M059J (cell line): Measurements from ENCODE around the gene NEK1. TPM values are rescaled to one million over a fixed set of nuclear protein-coding genes. Genes with fewer than 3 reads are reported as not detected.
A peak's percentile ranks its signal among the peaks of the same experiment; 100 is the strongest.

Experiments used
- DNase-seq: peaks from one replicate; pipeline ENCODE4 v3.0.0-alpha.2; 2012; ENCODE audit warnings: low read depth
- total RNA-seq: library from RNA; depleted of rRNA; stranded (reverse); fragments of >200 nt; shearing (Covaris generic); gene quantifications from 2 replicates; pipeline ENCODE4 v1.2.3, GENCODE V29; 2014

Gene NEK1
- total RNA-seq, 1 experiment from 2014 or later, result 4.0 TPM

DNA sequence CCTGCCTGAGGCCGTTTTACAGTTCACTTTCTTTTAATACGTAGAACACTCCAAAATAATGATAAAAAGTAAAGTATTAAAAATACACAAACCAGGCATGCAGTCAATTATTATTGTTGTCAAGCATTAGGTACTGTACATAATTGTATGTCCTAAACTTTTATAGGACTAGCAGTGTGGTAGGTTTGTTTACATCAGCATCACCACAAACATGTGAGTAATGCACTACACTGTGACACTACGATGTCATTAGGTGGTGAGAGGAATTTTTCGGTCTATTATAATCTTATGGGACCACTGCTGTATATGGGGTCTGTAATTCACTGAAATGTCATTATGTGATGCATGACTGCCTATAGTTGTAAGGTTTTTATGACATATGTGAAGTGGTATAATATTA, 192.1 kb downstream of the NEK1 start:
- DNase-seq, result peak; percentile 53

DNA sequence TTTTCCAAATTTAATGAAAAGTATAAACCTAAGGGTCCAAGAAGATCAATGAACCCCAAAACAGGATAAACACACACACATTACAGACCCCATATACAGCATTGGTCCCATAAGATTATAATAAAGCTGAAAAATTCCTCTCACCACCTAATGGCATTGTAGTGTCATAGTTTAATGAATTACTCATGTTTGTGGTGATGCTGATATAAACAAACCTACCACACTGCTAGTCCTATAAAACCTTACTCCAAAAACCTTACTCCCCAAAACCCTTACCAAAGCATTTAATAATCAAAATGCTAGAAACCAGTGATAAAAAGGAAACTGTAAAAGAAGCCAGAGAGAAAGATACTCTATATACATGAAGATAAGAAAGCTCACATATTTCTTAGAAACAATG, 193.5 kb downstream of the NEK1 start:
- peak; percentile 58 for DNase-seq

DNA sequence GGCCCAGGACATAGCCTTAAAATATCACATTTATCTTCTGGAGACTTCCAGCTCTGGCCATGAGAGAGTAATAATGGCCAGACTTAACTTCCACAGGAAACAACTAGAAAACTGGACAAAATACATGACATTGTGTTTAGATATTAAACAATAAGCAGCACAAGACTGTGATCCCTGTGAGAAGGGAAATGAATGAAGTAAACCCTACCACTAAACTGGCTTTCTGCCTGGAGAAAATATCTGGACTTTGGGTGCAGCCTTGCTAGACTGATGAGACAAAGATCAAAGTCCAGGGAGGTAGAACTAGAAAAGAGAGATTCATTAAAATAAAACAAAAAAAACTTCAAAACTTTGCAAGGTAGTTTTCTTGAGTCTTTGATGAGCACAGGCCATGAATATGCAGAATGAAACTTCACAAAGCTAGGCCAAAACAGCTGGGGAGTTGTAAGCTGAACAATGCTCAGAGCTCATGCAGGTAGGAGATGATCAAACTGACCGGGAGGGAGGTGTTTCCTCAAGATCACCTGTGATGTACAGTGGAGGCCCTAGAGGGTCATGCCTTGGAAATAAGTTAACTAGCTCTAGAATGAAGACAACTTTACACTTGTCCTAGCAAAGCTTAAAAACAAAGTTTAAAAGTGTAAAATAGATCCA, 194.6 kb downstream of the NEK1 start:
- no peak for DNase-seq

DNA sequence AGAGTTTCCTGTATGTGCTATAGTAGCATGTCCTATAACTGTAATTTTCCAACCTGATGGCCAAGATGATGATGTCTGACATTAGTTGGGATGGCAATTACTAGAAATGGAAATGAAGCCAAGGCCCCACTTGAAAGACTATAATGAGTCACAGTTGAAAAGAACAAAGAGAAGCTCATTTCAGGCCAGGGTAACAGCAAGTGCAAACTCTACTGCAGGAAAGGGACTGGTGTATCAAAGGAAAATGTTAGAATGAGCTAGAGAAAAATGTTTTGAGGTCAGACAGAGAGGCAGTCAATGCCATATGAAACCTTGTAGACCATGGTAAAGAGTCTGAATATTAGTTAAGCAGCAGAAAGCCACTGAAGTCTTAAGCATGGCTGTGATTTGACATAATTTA, 195.4 kb downstream of the NEK1 start:
- peak; percentile 21 for DNase-seq

DNA sequence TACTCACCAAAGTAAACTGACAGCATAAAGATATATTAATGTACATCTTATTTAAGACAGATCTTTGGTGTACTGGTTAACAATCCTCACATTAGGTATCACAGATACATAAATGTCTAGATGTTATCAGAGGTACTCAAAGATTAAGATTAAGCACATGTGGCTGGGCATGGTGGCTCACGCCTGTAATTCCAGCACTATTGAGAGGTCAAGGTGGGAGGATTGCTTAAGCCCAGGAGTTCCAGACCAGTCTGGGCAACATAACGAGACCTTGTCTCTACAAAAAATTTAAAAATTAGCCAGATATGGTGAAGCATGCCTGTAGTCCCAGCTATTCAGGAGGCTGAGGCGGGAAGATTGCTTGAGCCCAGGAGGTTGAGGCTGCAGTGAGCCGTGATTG, 195.9 kb downstream of the NEK1 start:
- DNase-seq, result no peak

DNA sequence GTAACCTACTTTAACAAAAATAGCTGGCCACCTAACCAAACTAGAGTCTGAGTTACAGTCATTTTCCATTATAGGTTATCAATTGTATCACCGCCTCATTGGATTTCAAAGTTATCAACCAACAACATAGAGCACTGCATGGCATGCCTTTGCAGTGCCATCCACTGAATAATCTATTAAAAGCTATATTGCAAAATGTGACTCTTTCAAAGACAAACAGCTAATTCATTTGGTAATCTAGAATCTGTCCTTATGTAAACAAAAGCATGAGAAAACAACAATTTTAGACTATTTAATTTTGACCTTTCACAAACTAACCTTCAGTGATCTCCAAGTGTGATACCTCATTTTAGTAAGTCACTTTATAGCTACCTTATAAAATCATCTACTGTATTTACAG, 197.5 kb downstream of the NEK1 start:
- DNase-seq, result no peak

DNA sequence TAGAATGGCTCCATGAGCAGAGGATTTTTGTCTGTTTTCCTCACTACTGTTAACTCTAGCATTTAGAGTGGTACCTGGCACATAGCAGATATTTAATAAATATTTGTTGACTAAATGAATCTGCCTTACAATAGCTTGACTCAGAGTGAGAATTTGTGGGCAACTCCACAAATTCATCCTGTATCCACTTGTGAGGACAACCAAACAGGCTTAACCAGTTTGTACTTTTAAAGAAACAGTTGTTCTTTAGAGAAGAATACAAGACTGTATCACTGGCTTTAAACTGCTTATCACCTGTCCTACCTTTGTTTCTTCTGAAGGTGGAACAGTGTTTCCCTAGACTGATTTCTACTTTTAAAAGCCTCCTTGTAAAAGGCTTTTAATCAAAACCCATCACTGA, 200.3 kb downstream of the NEK1 start:
- no peak for DNase-seq

DNA sequence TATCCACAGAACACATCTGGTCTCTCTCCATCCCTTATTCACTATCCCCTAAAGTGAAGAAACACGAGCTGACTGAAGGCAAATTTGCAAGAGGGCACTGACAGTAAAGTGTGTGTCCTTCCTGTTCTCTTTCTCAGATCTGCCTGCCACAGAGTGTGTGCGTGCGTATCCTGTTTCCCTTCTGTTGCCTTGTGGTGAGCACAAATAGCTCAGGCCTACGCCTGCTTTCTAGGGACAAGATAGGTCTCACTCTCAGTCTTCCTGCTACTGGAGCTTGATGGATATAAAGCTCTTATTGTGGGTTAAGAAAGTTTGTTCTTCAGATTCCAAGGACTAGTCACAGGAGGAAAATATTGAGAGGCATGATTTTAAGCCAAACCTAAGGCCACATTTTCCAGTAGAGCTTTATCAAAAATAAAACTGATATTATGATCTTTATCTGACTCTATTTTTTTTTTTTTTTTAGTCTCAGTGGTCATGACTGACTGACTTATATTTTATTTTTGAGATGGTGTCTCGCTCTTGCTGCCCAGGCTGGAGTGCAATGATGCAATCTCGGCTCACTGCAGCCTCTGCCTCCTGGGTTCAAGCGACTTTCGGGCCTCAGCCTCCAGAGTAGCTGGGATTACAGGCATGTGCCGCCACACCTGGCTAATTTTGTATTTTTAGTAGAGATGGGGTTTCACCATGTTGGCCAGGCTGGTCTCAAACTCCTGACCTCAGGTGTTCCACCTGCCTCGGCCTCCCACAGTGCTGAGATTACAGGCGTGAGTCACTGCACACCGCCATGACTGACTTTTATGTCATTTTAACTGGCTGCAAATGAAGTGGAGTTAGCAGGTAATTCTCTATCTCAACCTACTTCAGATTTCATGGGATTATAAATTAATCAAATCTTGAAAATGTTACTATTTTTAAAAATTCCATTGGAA, 201.3 kb downstream of the NEK1 start:
- DNase-seq, result peak; percentile 23

DNA sequence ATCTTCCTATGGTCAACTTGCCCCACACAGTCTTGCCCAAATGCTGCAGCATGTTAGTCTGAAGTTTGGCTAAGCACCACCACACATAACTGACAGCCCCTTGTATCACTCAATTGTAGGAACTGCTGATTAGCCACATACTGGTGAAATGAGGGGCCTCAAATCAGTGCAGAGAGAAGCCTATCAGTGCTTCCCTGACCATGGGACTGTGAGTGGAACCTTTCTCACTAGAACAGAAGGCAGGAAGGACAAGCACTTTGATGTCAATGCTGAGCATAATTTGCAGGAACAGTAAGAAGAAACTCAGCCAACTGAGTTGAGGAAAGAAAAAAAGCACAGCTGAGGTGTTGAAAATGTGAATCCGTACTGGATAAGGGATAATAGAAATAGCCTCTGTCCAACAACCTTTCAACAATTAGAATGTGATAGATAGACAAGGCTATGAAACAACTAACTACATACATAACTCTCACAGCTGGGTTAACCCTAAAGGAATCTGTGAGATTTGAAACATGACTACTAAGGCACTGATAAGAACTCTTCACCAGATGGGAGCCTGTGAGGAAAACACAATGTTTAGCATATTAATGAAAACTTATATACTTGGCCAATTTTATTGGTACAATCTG, 205.1 kb downstream of the NEK1 start:
- no peak for DNase-seq

DNA sequence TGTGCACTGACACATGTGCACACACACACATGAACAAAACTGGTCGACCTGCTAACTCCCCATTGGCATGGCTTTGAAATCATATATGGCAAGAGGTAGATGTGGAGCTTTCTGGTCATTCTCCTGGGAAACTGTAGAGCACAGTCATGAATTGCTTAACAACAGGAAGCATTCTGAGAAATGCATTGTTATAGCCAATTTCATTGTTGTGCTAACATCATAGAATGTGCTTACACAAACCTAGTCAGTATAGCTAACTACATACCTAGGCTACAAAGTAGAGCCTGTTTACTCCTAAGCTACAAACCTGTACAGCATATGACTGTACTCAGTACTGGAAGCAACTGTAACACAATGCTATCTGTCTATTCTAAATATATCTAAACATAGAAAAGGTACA, 207.4 kb downstream of the NEK1 start:
- no peak for DNase-seq

DNA sequence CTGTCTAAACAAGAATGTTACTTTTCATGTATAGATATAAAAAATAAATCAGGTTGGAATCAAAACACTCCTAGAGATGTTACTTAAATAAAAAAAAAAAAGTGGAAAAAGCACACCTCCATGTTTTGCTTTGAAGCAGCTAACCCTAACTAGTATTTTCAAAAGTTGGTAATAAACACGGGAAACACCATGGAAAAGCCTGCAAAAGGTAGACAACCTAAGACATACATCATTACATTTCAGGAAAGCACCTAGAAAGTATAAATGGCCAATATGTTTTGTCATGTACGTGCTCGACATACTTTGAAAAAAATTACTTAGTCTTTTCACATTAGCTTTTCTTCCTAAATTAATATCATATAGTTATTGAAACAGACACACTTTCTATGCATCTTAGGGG, 211.6 kb downstream of the NEK1 start:
- DNase-seq, result no peak

DNA sequence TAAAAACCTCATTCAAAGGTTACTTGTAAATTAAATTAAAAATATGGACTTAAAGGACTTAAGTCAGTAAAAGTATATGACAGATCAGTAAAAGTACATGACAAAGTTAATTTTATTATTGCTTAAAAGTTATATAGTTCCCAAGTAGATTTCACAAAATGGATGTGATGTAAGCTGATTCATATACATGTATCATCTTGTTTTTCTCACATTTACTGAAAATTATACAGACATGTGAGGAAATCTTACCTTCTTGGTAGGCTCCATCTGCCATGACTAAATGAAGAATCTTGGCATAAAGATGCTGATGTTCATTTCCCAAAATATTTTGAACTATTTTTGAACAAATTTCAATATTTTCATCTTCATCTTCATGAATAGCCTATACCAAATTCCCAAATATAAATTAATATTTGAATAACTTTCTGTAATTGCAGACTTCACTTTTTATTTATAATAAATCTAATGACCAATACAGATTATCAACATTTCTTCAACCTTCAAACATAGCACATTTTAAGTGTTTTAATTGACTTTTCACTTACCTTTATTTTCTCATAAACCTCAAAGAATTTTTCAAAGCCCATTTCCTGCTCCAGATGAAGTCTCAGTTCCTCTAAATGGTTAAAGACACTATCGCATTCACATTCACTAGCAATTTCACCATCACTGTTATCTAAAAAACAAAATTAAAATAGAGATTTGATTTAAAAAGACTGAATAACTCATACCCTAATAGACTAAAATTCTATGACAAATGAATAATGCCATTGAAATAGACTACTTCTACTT, 212.2 kb downstream of the NEK1 start:
- DNase-seq, result no peak

DNA sequence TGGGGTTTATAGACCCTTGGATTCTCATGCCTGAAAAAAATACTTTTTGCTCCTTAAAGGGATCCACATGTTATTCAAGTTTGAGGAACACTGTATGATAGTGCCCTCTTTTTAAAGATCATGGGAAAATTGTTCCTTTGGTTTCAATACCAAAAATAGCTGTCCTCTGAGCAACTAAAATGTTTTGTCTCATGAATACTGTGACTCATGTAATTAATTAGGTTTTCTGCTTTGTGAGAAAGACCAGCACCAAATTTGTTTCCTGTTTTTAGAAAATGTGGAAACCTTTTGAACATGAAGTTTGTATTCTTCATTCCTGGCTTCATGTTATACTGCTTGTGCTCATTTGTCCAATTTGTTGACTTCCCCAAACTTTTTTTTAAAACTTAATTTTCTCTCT, 214.1 kb downstream of the NEK1 start:
- DNase-seq, result peak; percentile 77

DNA sequence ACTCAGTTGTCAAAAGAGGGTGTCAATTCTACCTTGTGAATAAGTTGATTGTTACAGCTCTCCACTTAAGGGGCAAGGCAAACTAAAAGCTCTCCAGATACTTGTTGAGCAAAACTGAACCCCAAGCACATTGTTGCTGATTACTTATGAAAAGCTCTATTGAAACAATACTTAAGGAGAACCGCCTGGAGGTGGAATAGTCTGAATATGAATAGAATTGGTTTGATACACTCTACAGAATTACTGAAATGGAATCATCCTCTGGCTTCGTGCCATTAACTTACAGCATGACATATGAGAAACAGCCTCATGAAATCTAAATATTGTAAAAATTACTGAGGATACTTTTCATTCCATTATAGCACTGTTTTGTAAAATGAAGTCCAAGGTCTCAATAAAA, 214.6 kb downstream of the NEK1 start:
- no peak for DNase-seq

DNA sequence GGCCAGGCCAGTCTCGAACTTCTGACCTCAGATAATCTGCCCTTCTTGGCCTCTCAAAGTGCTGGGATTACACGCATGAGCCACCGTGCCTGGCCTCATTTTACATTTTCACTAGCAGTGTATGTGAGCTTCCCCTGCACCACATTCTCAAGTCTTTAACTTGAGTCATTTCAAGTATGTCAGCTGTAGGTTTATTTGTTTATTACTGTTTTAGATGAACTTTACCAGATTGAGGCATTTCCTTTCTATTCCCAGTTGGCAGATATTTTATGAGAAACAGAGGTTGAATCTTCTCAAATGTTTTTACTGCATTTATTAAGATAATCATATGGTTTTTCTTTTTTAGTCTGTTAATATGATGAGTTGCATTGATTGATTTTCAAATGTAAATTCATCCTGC, 227.0 kb downstream of the NEK1 start:
- peak; percentile 26 for DNase-seq

DNA sequence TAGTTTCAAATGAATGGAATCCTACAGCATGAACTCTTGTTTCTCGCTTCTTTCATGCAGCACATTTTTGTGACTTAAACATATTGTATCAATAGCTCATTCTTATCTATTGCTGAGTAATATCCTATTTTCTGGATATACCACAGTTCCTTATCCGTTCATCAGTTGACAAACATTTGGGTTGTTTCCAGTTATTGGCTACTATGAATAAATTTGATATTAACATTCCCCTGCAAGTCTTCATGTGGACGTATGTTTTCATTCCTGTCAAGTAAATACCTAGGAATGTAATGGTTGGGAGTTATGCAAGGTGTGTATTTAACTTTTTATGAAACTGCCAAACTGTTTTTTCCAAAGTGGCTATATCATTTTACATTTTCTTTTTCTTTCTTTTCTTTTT, 227.6 kb downstream of the NEK1 start:
- no peak for DNase-seq

DNA sequence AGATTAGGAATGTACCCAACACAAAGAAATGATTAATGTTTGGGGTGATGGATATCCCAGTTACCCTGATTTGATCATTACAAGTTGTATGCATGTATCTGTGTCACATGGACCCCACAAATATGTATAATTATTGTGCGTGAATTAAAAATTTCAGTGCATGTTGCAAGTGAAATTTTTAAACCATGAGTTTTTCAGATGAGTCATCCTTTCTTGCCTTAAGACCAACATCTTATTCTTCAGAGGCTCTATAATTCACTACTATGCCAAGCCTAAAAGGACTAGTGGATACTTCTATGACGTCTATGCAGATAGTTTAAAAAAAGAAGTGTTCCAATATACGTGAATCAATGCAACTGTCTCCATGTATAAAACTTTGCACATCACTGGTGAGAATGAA, 228.7 kb downstream of the NEK1 start:
- peak; percentile 75 for DNase-seq

DNA sequence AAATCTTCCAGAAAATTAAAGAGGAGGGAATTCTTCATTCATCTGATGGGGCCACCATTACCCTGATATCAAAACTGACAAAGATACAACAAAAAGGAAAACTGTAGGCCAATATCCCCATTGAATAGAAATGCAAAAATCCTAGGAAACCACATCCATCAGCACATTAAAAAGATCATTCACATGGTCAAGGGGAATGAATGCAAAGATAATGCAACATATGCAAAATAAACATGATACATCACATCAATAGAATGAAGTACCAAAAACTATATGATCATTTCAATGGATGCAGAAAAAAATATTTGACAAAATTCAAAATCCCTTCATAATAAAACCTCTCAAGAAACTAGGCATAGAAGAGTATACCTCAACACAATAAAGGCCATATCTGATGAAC, 232.7 kb downstream of the NEK1 start:
- no peak for DNase-seq

DNA sequence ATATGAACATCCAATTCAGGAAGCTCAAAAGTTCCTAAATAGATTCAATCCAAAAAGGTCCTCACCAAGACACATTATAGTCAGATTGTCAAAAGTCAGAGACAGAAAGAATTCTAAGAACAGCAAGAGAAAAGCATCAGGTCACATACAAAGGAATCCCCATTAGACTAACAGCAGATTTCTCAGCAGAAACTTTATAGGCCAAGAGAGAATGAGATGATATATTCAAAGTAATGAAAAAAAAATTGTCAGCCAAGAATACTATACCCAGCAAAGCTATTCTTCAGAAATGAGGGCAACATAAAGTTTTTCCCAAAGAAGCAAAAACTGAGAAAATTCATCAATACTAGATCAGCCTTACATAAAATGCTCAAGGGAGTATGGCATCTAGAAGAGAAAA, 235.0 kb downstream of the NEK1 start:
- no peak for DNase-seq

DNA sequence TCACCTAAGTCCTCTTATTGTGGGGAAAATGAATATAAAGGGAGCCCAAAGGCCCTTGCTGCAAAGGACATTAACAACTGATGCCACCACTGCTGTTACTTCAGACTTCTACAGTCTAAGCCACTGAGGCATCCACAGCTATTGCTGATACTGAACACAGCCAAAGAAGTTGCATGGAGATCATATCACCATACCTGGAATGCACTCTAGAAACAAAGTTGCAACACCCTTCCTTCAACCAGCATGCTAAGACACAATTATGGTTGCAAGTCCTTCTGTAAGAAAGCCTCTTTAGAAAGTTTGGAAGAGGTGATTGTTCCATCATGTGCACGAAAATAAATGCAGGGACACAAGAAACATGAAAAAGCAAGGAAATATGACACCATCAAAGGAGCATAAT, 236.0 kb downstream of the NEK1 start:
- no peak for DNase-seq

DNA sequence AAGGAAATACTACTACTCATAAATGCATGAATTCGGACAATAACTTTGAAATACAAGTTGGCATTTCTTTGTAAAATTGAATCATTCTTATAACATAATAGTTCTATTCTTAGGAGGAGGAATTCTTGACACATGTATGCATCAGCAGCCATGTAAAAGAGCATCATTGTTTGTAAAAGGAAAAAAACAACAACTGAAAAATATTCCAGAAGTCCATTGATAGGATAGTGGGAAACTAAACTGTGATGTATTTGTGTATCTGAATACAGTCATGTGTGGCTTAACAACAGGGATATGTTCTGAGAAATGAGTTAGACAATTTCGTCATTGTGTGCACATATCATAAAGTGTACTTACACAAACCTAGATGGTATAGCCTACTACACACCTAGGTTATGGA, 239.6 kb downstream of the NEK1 start:
- no peak for DNase-seq

DNA sequence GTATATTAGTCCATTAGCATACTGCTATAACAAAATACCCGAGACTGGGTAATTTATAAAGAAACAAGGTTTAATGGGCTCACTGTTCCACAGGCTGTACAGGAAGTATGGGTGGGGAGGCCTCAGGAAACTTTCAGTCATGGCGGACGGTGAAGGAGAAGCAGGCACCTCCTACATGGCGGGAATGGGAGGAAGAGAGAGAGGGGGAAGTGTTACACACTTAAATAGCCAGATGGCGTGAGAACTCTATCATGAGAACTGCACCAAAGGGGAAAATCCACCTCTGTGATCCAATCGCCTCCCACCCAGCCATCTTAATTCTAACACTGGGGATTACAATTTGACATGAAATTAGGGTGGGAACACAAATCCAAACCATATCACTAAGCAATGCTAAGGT, 242.7 kb downstream of the NEK1 start:
- no peak for DNase-seq
